HG03095 (cell line): ENCODE measurements around the gene NXPH3.

Source experiments
- ATAC-seq: cut with Tn5 transposase; IDR thresholded peaks from one replicate; pipeline ENCODE4 v1.9.1; 2021; ENCODE audit warnings: moderate library complexity; ENCODE audit not compliant: unreplicated experiment

NXPH3 gene

GRCh38 chr17:49588726-49589576 is 13.3 kb downstream of the NXPH3 start:
- ATAC-seq = no peak

DNA sequence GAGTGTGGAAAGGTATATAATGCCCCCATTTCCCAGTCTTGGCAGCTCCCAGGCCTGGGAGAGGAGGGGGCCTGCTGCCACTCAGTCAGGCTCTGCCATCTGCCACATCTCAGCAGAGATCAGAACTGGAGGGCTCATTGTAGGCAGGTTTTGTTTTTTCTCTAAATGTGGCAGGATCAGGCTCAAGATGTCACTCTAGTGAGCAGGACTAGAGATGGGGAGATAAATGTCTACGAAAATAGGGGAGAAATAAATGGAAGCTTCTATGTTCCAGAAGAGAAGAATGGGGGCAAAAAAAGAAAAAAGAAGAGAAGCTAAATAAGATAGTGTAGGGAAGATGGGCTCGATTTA is 13.9 kb downstream of the NXPH3 start:
- ATAC-seq = no peak

- no peak for ATAC-seq
Measured at GRCh38 chr17:49590874-49591273, 15.2 kb downstream of the NXPH3 start.

GRCh38 chr17:49592263-49592662 is 16.6 kb downstream of the NXPH3 start:
- ATAC-seq = no peak

DNA sequence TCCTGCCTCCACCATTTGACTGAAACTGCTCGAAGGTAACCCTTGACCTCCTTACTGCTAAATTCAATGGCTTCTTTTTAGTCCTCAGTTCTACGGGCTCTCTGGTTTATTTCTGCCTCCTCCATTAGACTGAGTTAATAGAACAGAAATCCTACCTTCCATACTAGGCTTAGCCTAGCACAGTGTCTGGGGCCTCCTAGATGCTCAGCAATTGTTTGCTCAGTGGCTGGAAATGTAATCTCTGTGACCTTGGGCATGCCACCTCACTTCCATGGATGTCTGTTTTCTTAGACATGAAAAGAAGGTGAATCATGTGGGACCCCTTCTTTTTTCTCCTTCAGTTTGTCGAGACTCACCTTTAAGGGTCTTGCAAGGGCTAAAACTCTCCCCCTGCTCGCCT is 19.7 kb downstream of the NXPH3 start:
- ATAC-seq = no peak

- ATAC-seq = no peak
Measured at GRCh38 chr17:49595980-49596379, 20.3 kb downstream of the NXPH3 start.

DNA sequence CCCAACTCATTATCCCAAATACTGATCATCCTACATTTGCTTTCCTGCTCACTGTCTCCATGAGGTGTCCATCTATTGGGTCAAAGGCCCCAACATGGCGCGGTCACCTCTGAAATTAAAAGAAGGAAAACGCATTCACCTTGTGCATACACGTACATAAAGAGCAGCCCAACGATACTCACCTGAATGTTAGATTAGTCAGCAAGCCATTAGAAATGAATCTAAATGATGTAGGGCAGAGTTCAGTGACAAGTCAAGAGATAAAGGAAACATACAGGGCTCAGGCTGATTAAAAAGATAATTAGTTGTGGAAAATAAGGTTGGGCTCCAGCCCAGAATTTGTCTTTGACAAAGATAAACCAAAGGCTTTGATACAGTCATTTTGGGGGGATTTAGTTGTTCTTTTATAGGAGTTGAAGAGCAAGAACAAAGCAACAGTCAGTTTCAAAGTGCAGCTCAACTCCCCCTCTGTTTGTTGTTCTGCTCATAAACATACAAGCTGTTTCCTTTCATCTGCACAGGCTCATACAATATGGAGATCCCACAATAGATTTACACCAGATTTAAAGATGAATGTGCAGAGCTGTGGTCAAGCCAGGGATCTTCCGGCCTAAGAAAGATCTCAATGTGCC is 21.1 kb downstream of the NXPH3 start:
- ATAC-seq = no peak

DNA sequence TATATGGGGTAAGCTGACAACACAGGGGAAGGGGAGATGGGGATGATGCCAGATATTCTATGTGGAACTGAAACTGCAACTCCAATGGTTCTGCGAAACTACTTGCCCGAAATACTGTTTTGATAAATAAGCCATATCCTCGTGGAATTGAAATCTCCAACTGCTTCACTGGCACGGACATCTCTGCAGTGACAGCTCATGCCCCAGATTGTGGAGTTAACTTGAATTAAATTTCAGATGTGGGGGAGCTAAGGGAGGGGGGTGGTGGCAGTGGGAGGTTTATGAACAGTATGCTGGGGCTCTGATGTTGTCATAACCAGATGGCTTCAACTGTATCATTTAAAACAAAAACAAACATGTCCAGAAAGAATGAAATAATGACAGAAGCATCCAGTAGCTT is 21.8 kb downstream of the NXPH3 start:
- no peak for ATAC-seq

- no peak for ATAC-seq
Measured at GRCh38 chr17:49597928-49598655, 22.4 kb downstream of the NXPH3 start.

GRCh38 chr17:49598918-49599317 is 23.2 kb downstream of the NXPH3 start:
- ATAC-seq = no peak

DNA sequence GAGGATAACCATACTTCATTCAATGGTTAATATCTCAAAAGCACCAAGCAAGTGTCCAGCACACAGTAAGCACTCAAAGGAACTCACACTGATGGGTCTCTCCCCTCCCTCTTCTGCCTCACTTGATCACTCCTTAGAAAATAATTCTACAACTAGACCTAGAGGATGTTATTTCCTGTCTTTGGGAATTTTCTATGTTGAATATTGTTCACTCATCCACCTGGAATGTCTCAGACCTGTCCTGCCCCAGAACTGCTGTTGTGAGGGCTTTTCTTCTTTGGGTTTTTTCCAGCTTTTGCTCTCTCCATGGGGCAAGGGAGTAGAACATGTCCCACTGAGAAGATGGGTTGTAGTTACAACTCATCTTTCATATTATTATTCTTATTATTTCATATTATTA is 25.3 kb downstream of the NXPH3 start:
- ATAC-seq = no peak

- ATAC-seq = no peak
Measured at GRCh38 chr17:49602783-49603182, 27.1 kb downstream of the NXPH3 start.

- ATAC-seq = no peak
Measured at GRCh38 chr17:49603238-49603637, 27.6 kb downstream of the NXPH3 start.

GRCh38 chr17:49603720-49604119 is 28.0 kb downstream of the NXPH3 start:
- ATAC-seq = no peak

- ATAC-seq = no peak
Measured at GRCh38 chr17:49604314-49604869, 28.7 kb downstream of the NXPH3 start.

GRCh38 chr17:49610883-49611584 is 35.4 kb downstream of the NXPH3 start:
- no peak for ATAC-seq

GRCh38 chr17:49612726-49613125 is 37.1 kb downstream of the NXPH3 start:
- no peak for ATAC-seq

DNA sequence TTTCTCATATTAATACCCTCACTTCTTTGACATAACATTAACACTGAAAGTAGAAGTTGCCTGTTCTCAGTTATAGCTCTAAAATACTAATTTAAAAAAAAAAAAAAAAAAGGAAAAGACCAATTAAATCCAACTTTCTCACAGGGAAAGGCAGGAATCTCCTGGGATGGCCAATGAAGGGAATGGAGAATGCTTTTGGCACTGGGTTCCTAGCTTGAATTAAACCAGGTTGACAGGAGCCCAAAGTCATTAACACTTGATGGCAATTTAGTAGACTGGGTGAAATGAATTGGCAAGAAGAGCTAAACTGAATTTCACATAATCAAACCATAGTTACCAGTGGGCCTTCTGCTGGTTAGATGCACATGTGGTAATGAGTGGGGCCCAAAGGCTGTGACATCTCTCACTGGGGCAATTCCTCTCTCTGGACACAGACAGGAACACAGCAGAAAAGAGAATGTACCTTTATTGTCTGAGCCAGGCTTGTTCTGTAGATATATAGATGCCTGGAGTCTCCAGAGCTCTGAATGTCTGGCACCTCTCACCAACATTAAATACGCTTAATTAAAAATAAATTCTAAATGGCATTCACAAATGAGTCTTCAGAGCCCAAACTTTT is 37.6 kb downstream of the NXPH3 start:
- ATAC-seq = no peak

DNA sequence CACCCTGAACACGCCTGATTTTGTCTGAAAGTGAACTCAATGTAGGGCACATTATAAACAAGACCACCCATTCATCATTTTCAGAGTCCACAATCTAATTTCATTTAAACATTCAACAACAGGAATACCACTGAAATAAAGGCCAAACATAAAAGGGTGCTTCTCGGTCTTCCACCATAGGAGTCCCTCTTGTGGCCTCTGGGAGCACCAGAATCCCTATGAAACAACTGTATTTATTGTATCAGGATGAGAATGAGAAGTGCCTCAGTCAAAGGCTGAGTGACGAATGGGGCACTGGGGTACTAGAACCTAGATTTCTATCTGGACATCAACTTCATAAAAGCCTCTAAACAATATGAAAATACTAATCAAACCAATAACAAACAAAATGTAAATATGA is 40.4 kb downstream of the NXPH3 start:
- ATAC-seq = no peak

DNA sequence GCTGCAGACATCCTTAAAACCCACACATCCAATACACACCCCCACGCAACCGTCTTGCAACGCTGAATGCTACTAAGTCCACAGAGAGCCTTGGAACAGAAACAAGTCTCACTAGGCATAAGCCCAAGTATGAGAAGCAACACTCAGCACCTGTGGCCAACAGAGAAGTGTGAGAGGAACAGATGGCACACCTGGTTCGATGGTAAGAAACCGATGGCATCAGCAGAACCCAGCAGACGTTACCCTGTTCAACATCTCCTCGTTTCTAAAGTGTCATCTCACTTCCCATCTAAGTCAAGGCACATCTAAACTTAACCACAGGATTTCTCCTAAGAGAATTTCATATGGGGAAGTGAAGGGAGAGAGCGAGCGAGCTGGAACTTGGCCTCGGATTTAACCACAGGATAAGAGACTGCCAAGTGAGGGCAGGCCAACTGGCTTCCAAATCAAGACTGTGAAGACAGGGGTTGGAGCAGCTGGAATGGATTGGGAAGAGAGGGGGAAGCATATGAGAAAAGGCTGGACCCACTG is 41.0 kb downstream of the NXPH3 start:
- no peak for ATAC-seq
